AG09309 (cell line): Measurements from ENCODE around the gene CBR4.

ENCODE experiments used
- DNase-seq: peaks from one replicate; pipeline ENCODE4 v3.0.0-alpha.2; 2010; ENCODE audit warnings: low read depth
- H3K4me3 ChIP-seq: 2 replicates; pipeline ENCODE4 v1.5.1; 2011; ENCODE audit warnings: mild to moderate bottlenecking, low read depth, low read length, moderate library complexity; ENCODE audit not compliant: control insufficient read depth
- CTCF ChIP-seq: IDR thresholded peaks from 2 replicates; pipeline ENCODE4 v1.5.1; 2011; ENCODE audit warnings: mild to moderate bottlenecking, low read depth, low read length, inconsistent platforms; ENCODE audit not compliant: insufficient read depth, control insufficient read depth; ENCODE audit errors: missing control alignments

Gene CBR4

GRCh38 chr4:169012049-169012448 is 2.0 kb upstream of the CBR4 start:
- H3K4me3 ChIP-seq = no peak overlapping the region
- no peak for DNase-seq
- TF ChIP-seq CTCF = no peak

GRCh38 chr4:169009286-169010124 is 550 bp downstream of the CBR4 start:
- DNase-seq = no peak
- peak; percentile 18 for TF ChIP-seq CTCF
- H3K4me3 ChIP-seq = peak overlapping the region; percentile 81

- H3K4me3 ChIP-seq = no peak overlapping the region
- no peak for DNase-seq
- peak; percentile 39 for TF ChIP-seq CTCF
Measured at GRCh38 chr4:169005453-169006099, 4.5 kb downstream of the CBR4 start.

GRCh38 chr4:169000315-169000714 is 9.7 kb downstream of the CBR4 start:
- no peak overlapping the region for H3K4me3 ChIP-seq
- DNase-seq = no peak
- TF ChIP-seq CTCF = no peak

- no peak for DNase-seq
- no peak overlapping the region for H3K4me3 ChIP-seq
- TF ChIP-seq CTCF = no peak
Measured at GRCh38 chr4:168999809-169000208, 10.2 kb downstream of the CBR4 start.

- DNase-seq = no peak
- no peak for TF ChIP-seq CTCF
- no peak overlapping the region for H3K4me3 ChIP-seq
Measured at GRCh38 chr4:168998596-168998995, 11.5 kb downstream of the CBR4 start.
